Measurements from ENCODE around the gene SLC25A48. TPM values are rescaled to one million over a fixed set of nuclear protein-coding genes. Genes with fewer than 3 reads are reported as not detected.

SLC25A48 gene
- total RNA-seq, 1 donor from 2014 or later, result not detected

DNA sequence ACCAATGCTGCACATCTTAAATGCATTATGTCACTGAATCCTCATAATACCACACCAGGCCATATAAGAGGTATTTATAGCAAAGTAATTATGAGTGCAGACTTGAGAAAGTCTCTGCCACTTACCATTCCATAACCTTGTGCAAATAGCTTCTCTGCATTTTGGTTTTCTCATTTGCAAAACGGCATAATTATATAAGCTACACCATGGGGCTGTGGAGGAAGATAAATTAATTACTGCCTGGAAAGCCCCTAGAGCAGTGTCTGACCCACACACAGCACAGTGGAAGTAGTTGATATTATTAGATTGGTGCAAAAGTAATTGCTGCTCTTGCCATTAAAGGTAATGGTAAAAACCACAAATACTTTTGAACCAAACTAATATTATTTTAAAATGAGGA is 70.7 kb downstream of the SLC25A48 start:
- Histone ChIP-seq H3K27me3 (ENCODE audit: control insufficient read depth, insufficient read depth, low read length) (peaks cover 14% of the 10 kb centered on the region), H3K36me3 (ENCODE audit: control insufficient read depth, insufficient read depth, low read length) (no peaks in the 10 kb centered on the region), H3K4me3 (ENCODE audit: low read depth, low read length) (no peak overlapping the region)
- no peak for FAIRE-seq
- no peak for TF ChIP-seq CTCF (IDR thresholded peaks at IDR 0.05; ENCODE audit: insufficient read depth, low read length, severe bottlenecking)
- DNase-seq (ENCODE audit: low read depth), result no peak

DNA sequence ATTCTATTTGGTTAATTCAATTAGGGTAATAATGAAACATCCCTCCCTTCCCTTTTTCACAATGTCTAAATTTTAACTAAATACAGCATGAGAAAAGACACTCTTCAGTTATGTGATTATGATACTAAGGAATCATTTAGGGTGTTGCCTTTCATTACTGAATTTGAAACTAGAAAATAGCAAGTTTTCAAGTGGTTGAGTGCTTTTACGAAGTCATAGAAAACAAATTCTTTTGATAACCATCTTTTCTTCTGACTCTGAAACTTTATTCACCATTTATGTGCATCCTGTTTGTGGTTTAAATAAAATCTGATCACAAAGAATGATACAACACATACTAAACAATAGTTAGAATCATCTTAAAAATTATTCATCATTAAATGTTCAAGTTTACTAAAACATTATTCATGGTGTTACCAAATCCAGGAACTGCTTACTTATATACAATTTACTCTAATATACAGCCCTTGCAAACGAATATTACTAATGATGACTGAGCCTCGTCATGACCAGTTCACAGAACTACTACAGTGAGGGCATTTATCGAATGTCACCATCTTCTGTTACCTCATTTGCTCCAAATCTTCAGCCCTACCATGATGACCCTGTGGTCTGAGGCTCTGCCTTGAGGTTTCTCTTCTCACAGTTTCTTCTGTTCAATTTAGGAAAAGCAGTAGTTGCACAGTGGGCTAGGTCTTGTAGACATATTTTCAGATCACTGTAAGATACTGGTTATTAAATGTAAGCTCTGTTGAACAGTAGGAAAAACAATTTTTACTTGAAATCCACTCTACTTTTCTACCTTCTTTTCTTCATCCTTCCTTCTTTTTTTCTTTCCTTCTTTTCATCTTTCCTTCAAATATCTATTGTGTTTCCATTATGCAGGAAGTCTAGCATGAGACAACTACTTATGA is 79.5 kb downstream of the SLC25A48 start:
- H3K4me3 ChIP-seq (ENCODE audit: low read depth, low read length), result no peak overlapping the region
- FAIRE-seq (no peak), DNase-seq (ENCODE audit: low read depth) (peak; percentile 5)
- H3K27me3 ChIP-seq (ENCODE audit: control insufficient read depth, insufficient read depth, low read length), result peaks cover 19% of the 10 kb centered on the region
- H3K36me3 ChIP-seq (ENCODE audit: control insufficient read depth, insufficient read depth, low read length), result no peaks in the 10 kb centered on the region
- no peak for TF ChIP-seq CTCF (IDR thresholded peaks at IDR 0.05; ENCODE audit: insufficient read depth, low read length, severe bottlenecking)

DNA sequence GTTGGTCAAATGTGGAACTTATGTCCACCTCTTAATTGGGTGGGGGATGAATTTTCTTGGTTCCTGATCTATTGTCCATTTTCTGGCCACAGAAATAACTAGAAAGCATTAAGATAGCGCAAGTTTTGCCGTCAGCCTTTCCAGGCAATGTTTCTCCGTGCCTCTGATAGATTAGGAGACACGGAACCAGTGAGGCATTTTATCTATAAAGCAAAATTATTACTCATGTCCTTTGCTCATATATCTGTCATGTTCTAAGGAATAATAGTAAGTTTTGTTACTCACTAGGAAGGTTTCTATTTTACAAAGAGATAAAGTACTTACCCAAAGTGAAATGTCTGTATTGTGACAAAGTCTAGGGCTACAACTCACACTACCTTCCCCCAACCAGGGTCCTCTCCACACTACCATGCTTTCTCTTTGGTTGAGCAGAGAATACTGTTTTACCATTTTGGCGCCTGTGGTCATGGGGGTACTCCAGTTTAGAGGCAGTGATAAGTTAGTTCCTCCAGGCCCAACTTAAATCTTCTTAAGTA is 81.1 kb downstream of the SLC25A48 start:
- Histone ChIP-seq H3K36me3 (ENCODE audit: control insufficient read depth, insufficient read depth, low read length) (no peaks in the 10 kb centered on the region), H3K4me3 (ENCODE audit: low read depth, low read length) (no peak overlapping the region), H3K27me3 (ENCODE audit: control insufficient read depth, insufficient read depth, low read length) (peaks cover 14% of the 10 kb centered on the region)
- TF ChIP-seq CTCF (IDR thresholded peaks at IDR 0.05; ENCODE audit: insufficient read depth, low read length, severe bottlenecking), result no peak
- DNase-seq (ENCODE audit: low read depth) (no peak), FAIRE-seq (no peak)

- no peak for DNase-seq (ENCODE audit: low read depth)
- FAIRE-seq, result peak; percentile 70
- no peaks in the 10 kb centered on the region for H3K36me3 ChIP-seq (ENCODE audit: control insufficient read depth, insufficient read depth, low read length)
- peaks cover 10% of the 10 kb centered on the region for H3K27me3 ChIP-seq (ENCODE audit: control insufficient read depth, insufficient read depth, low read length)
- no peak overlapping the region for H3K4me3 ChIP-seq (ENCODE audit: low read depth, low read length)
- TF ChIP-seq CTCF (IDR thresholded peaks at IDR 0.05; ENCODE audit: insufficient read depth, low read length, severe bottlenecking), result no peak
These were observed 82.3 kb downstream of the SLC25A48 start for GRCh38 chr5:135916638-135917263.

DNA sequence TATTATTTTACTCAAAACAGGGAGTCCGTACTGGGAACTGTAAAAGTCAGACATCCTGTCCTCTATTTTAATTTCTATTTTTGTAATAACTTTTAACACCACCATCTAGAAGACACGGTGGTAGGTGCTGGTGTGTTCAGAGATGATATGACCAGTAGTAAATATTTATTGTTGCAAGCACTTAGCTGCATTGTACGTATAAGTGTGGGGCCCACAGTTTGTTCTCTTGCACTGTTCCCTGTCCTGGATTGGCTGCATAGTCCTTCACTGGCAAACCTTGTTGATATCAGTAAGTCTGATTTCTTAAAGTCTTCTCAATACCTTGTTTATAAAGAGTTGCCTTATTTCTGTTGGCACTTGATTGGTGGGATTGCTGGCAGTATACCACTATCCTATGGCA is 85.7 kb downstream of the SLC25A48 start:
- Histone ChIP-seq H3K27me3 (ENCODE audit: control insufficient read depth, insufficient read depth, low read length) (peaks cover 16% of the 10 kb centered on the region), H3K4me3 (ENCODE audit: low read depth, low read length) (no peak overlapping the region), H3K36me3 (ENCODE audit: control insufficient read depth, insufficient read depth, low read length) (no peaks in the 10 kb centered on the region)
- FAIRE-seq (no peak), DNase-seq (ENCODE audit: low read depth) (no peak)
- no peak for TF ChIP-seq CTCF (IDR thresholded peaks at IDR 0.05; ENCODE audit: insufficient read depth, low read length, severe bottlenecking)

Measured in bronchial epithelial cell (primary cell).